HG03342 (cell line): ENCODE results near the gene URAD.
A peak's percentile ranks its signal among the peaks of the same experiment; 100 is the strongest.
"Not testable (repeated sequence)": the region's sequence is repeated elsewhere in the genome, so short reads cannot be mapped to it uniquely, and the experiment has no call there.

Experiments
- ATAC-seq: cut with Tn5 transposase; IDR thresholded peaks from one replicate; pipeline ENCODE4 v1.9.1; 2021; ENCODE audit warnings: mild to moderate bottlenecking, moderate library complexity; ENCODE audit not compliant: unreplicated experiment

Gene URAD, protein sequence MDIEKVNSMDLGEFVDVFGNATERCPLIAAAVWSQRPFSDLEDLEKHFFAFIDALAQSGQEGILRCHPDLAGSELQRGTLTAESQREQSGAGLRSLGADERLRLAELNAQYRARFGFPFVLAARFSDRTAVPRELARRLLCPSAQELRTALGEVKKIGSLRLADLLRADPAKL

DNA sequence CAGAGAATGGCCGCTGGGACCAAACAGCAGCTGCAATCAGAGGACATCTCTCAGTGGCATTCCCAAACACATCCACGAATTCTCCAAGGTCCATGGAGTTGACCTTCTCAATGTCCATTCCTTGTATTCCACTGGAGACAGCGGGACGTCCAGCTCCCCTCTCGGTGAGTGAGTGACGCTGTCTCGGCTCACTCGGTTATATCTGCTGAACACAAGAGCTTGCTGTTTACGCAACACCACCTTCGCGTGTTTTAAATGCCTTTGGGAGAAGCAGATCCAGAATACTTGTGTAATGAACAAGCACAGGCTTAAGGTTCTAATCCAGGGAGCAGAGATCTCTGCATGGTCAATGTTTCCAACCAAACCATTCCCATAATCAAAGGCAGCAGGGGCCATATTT is at the start of gene URAD:
Gene URAD (minus strand): TSS at position 174 of the 400 bp plus-strand sequence. CDS start 56 bp downstream, at position 118.
- no peak for ATAC-seq

DNA sequence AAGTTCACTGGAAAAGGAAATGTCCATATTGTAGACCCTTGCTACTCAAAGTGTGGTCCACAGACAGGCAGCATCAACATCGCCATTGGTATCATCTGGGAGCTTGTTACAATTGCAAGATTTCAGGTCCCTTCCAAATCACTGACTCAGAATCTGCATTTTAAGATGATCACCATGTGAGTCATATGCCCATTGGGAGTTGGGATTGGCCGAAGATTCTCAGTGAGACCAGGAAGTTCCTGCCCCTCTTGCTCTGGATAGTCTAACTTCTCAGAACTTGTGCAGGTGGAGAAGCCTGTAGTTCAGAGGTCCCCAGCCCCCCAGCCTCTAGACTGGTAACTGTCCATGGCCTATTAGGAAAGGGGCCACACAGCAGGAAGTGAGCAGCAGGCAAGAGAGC is 48.9 kb upstream of the URAD start:
- ATAC-seq, result no peak

DNA sequence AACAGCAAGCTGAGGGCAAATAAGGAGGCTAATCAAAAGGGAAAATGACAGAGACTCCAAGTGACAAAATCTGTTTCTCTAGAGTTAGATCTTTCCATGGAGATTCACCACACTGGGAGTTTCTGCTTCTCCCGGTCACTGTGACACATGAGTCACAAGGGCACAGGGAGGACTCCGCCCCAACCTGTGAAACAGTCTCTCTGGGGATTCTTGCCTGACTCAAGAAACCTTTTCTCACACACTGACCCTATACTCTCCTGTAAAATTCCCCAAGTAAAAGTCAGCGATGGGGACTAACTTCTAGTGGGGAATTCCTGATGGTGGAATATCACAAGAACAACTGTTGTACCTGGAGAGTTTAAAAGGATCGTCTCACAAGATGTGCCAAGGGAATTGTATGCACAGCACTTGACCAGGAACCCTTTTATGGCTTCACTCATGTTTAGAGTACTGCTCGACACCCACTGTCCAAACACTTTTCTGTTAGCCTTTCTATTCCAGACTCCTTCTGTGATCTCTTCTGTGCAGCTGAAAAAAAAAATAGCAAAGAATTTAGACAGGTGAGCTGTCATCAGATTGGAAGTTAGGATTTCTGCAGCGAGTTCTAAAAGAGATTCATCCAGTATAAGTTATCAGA is 46.8 kb upstream of the URAD start:
- no peak for ATAC-seq

DNA sequence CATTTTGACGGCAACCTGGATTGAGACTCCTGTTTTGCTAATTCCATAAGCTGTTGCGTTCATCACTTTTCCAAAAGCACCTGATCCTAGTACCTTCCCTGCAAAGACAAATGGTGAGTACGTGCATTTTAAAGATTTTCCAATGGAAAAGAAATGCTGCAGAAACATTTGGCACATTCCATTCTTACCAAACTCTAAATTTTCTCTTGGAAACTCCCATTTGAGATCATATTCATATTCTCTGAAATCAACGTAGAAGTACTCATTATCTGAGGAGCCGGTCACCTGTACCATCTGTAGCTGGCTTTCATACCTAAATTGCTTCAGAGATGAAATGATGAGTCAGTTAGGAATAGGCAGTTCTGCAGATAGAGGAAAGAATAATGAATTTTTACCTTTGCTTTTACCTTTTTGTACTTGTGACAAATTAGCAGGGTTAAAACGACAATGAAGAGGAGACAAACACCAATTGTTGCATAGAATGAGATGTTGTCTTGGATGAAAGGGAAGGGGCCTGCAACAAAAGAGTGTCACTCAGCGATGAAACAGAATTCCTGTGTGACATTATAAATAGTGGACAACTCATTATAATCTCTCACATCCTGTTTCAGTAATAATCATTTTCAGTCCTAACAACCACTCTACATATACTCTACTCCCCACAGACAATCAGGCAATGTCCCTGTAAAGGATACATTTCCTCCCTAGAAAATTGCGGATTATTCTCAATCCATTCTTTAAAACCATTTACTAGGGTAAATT is 45.6 kb upstream of the URAD start:
- ATAC-seq, result no peak

DNA sequence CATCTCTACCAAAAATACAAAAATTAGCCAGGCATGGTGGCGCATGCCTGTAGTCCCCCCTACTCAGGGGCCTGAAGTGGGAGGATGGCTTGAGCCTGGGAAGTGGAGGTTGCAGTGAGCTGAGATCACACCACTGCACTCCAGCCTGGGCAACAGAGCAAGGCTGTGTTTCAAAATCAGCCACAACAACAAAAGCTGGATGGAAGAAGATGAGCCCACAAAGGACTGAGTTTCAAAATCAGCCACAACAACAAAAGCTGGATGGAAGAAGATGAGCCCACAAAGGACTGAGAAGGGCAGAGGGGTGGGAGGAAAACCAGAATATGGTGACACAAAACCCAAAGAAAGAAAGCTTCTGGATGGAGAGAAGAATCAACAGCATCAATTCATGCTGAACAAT is 43.9 kb upstream of the URAD start:
- not testable (repeated sequence) for ATAC-seq

DNA sequence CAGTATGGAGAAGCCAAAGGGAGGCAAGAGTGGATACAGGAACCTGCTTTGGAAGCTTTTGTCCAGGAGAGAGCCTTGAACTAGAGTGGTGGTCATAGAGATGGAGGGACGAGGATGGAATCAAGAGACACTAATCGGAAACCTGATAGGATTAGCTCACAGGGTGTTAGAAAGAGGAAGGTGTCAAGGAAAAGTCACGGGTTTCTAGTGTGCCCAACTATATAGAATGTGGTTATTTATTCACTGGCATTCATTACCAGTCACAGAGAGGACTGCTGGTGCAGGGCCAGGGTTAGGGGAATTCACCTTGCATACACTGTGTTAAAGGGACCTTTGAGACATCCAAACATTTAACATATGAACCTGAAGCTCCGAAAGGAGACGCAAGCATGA is 43.4 kb upstream of the URAD start:
- no peak for ATAC-seq

DNA sequence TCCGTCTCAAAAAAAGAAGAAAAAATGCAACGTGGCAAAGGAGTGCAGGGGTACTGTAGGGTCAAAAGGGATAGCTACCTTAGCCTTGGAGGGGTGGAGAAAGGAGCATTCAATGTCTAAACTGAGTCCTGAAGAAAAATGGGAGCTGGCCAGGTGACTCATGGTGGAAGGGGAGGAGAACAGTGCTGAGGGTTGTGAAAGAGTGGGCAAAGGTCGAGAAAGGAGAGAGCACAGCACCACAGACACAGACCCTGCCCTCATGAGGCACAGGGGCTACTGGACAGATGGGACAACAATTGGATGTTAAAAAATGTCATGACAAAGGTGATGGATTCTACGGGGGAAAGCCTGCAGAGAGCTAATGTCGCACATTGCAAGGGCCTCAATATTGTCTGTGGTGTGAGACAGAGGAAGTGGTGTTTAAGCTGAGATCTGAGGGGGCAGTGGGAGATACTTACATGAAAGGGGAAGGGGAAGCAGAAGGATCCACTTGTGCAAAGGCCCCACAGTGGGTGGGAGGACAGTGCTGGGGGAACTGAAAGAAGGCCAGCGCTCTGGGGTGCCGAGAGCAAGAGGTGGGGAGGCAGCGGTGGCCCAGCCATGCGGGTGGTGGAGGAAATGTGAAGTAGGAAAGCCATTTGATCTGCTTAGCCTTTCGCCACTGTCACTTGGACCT is 42.9 kb upstream of the URAD start:
- no peak for ATAC-seq

DNA sequence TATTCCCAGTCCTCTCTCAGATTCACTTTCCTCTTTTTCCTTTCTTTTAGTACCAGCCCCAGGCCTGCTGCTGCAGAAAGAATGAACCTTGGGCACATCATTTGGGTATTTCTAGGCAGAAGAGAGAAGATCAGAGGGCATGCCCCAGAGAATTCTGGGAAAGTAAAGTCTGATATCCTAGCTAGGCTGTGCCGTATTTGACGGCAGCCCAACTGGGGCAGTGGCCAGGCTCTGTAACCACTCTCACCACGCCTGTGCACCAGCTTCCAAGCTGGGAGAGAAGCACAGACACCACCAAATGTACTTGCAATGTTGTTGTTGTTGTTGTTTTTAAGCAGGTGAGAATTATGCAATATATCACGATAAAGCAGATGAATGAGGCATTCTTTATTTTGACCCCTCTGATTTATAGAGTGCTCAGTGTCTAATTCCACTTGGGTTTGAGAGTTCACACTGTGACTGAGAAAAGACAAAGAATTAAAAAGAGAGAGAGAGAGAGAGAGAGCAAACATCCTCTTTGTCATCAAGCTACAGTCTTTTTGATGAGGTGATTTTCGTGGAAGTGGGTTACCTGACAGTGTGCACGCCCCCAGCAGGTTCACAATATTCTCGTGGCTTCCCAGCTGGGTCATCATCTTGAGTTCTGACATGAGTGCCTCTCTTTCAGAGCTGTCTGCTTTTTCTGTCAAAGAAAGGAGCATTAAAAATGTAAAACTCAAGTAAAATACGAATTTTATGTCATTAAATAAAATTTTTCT is 39.3 kb upstream of the URAD start:
- ATAC-seq, result no peak

DNA sequence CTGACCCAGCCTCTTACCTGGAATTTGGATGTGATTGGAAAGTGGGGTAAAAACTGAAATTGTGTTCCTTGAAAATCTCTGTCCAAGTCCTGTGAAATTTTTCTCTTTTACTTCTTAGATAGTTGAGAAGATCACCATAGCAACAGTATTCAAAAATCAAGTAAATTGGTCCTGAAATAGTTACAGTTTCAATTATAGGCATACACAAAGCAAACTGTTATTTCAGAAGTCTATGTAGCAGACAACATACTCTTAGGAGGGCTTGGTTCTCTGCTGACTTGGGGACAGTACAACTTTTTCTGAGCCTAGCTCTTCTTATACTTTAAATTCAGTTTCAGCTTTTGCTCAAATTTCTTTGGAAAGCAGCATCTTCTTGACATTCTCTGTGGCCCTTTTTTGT is 38.6 kb upstream of the URAD start:
- no peak for ATAC-seq

DNA sequence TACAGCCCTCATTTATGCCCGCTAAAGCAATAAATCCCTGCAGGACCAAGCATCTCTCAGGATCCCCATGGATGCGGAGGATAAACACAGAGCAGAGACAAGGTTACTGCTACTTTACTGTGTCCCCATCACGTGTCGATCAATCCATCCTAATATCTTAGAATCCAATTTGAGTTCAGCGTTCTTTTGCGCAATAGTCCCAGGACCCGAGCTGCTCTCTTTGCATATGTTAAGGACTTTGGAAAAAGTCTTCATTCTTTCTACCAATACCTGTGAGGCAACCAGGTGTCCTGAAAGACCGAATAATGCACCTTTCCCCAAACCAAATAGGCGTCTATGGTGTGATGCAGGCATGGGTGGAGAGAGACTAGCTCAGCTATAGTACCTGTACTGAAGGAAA is 38.0 kb upstream of the URAD start:
- no peak for ATAC-seq

DNA sequence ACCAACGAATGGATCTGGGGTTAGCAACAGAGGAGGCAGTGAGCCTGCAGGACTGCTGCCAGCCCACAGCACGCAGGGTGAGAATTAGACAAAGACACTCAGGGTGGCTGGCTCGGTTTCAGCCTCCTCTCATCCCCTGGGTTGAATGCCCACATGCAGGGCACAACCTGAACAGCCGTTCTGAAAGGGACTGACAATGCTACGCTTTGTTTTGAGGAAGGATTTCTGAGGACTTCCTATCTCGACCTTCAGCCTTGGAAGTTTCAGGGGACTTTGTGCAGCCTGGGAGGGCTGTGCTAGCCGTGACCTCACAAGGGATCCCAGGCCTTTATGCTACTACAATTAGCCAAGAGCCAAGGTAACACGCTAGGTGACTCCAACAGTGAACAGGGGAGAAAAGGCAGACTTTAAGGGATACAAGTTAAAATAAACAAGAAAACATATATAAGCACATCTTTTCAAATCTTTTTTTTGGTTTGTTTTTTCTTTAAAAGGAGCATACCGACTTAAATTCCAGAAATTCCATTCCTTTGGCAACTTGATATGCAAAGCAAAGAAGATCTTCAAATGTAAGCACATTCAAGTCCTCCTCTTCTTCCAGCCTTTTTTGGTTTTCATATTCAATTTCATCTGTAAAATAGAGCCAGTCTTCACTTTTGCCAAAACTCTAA is 34.5 kb upstream of the URAD start:
- no peak for ATAC-seq

DNA sequence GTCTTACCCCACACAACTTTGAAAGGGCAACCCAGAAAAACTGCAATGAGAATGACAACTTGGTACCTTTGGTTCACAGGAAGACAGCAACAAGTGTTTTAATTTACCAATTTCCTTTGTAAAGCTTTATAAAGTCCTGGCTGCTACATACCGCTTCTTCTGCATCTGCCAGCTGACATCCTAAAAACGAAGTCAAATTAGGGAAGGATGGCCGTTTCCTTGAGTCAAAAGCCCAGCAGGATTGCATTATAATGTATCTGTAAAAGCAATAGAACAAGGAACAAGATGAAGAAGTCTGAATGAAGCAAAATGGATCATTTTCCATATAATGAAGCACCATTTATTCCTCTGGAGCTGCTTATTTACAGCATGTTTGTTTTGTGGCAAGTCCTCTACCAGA is 25.8 kb upstream of the URAD start:
- ATAC-seq, result no peak

DNA sequence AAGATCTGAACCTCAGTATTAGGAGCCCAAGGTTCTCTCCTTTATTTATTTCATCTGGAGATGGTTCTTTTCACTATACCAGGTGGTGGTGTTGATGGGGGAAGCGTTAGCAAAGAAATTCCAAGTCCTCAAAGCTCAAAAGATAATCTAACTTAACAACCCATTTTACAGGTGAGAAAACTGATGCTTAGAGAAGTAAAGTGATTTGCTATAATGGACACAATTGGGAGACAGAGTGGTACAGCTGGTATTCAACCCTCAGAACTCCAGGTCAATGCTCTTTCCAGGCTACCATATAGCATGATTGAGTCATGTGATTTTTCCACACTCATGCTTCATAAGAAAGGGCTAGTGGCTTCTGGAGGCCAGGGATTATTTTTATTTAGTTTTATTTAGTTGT is 25.0 kb upstream of the URAD start:
- ATAC-seq, result no peak

DNA sequence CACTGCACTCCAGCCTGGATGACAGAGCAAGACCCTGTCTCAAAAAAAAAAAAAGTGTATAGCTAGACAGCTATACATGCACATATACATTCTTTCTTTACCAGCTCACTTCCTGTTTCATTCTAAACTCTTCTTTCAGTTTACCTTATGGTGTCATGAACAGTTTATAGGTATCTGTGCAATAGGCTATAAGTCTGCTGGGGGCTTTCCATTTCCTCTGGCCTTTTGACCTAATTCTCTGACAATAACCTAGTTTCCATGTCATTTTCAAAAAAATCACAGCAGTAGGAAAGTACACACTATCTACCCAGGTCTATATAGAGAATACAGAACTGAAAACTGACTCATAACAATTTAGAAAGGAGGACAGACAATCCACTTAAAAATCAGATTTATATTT is 24.4 kb upstream of the URAD start:
- ATAC-seq, result peak; percentile 91

DNA sequence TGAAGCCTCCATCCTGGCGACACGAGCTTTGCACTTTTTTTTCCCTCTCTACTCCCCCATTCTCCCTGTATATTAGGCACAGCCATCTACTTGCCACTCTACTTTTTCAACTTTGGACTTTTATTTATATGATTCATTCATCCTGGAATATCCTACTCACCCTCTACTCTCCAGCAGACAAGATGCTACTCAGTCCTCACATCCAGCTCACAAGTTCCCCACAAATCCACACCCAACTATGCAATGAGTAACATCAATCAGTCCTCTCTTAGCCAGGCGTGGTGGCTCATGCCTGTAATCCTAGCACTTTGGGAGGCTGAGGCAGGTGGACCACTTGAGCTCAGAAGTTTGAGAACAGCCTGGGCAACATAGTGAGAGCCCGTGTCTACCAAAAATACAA is 23.9 kb upstream of the URAD start:
- no peak for ATAC-seq

DNA sequence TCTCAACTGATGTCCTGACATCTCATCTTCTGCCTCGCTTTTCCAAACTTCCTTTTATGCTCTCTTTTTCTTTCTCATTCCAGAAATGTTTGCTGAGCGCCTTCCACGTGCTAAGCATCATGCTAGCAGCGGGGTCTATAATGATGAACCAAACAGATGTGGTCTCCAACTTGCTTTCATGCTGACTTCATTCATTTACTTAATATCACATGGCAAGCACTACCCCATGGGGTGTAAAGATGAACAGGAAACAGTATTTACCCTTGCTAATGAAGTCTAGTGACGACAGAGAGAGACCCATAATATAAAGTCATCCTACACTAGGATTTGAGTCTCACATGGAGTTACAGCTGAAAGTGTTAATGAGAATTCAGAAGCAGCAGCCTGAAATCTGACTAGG is 21.6 kb upstream of the URAD start:
- ATAC-seq, result no peak

DNA sequence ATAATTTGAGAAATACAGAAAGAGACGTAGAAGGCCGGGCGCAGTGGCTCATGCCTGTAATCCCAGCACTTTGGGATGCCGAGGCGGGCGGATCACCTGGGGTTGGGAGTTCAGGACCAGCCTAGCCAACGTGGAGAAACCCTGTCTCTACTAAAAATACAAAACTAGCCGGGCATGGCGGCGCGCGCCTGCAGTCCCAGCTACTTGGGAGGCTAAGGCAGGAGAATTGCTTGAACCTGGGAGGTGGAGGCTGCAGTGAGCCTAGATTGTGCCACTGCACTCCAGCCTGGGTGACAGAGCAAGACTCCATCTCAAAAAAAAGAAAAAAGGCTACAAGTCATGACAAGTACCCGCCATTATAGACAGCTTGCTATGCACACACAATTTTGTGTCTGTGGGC is 16.5 kb upstream of the URAD start:
- ATAC-seq, result not testable (repeated sequence)

DNA sequence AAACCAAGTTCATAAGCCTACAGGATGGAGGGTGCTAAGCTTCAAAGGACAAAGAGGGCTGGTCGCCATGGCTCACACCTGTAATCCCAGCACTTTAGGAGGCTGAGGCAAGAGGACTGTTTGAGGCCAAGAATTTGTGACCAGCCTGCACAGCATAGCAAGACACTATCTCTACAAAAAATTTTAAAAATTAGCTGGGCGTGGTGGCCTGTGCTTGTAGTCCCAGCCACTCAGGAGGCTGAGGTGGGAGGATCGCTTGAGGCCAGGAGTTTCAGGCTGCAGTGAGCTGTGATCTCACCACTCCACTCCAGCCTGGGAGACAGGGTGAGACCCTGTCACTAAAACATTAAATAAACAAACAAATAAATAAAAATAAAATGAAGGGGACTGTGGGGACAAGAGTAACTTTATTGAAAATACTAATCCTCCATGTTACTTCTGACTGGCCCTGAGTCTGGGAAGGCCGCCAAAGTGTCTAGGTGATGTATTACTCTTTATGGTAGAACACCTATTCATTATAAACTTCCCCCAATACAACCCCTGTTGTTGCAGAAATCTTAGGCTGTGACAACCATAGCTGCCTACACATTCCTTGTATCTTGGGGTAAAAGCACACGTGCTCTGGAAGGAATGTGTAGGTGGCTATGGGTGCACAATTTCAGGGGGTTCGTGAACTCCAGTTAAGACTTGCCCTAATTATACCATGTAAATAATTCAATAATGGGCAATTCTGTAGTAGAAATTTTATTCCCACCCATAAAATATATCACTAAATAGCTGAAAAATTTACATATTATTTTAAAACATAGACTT is 14.6 kb upstream of the URAD start:
- no peak for ATAC-seq

DNA sequence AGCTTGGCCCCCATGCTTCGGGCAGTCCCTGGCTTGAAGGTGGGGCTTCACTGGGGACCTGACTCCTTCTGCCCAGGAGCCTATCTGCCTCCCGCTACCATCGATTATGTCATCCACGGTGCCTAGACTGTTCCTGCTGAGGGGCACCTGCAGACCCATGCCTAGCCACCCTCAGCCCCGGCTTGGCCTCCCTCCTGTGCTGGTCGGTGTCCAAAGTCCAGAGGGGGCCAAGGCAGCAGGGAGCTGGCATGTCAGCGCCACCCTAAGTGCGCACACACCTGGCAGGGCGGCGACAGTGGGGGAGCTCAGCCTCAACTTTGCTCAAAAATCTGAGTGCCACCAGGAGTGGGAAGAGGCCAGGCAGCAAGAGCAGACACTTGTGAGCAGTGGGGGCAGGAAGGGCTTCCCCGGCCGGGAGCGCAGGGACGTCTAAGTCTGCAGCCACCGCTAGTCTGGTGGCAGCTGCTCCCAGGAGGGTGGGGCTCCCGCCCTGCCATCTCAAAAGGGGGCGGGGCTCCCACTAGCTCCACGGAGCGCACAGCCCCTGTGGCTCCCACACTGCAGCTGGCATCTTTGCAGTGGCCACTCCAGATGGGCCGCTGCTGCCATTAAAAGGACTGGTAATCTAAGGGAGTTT is 13.5 kb upstream of the URAD start:
- no peak for ATAC-seq
